Stimulated activated CD8-positive, alpha-beta memory T cell treated with anti-CD3 and anti-CD28 coated beads, Interleukin-7, amount 100 ng/mL, for 4 hours (primary cell): ENCODE measurements around the gene NCKAP5L.
"Not testable (repeated sequence)": the region's sequence is repeated elsewhere in the genome, so short reads cannot be mapped to it uniquely, and the experiment has no call there.

ENCODE experiments used
- DNase-seq, 2 donors: peaks; one replicate each; pipeline ENCODE4 v3.0.0-alpha.2; 2020; ENCODE audit warnings: low read depth in 2 of 2

Gene NCKAP5L

DNA sequence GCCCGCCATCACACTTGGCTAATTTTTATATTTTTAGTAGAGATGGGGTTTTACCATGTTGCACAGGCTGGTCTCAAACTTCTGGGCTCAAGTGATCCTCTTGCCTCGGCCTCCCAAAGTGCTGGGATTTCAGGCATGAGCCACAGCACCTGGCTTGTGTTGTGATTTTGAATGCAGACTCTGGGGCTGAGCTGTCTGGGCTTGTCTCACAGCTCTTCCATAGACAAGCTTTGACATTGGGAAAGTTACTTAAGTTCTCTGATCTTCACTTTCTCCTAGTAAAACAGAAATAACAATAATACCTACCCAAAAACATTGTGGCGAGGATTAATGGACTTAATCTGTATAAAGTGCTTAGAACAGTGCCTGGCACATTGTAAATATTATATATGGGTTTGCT, 50.9 kb downstream of the NCKAP5L start:
- DNase-seq: no peak

DNA sequence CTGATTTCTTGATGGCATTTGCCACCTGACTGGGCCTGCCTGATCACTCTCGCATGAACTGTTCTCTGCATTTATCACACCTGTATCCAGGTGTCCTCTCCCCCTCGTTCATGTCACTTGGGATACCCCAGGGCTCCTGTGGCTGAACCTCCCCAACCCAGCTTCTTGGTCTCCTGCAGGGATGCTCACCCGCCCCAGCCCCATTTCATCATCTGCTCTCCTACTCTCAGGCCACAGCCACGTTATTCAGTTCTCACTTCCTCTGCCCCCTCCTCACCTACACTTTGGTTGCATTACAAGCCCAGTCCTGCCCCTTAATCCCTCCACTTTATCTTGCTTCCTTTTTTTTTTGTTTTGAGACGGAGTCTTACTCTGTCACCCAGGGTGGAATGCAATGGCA, 51.4 kb downstream of the NCKAP5L start:
- DNase-seq: no peak

GRCh38 chr12:49776413-49776812, 51.8 kb downstream of the NCKAP5L start:
- DNase-seq: peak in 1 of 2 donors; percentile 10

GRCh38 chr12:49773102-49773501, 55.1 kb downstream of the NCKAP5L start:
- not testable (repeated sequence) for DNase-seq

DNA sequence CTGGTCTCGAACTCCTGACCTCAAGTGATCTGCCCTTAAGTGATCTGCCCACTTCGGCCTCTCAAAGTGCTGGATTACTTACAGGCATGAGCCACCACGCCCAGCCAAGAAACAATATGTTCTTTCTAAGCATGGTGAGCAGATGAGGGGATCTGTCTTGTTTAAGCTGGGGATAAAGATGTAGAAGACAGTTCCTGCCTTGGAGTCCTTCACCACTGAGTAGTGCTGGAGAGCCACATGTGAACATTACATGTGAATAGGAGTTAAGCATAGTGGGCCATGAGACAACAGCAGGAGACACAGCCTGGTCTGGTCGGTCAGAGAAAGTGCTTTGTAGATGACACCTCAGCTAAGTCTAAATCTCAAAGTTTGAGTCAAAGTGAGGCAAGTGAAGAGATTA, 60.9 kb downstream of the NCKAP5L start:
- DNase-seq: no peak

DNA sequence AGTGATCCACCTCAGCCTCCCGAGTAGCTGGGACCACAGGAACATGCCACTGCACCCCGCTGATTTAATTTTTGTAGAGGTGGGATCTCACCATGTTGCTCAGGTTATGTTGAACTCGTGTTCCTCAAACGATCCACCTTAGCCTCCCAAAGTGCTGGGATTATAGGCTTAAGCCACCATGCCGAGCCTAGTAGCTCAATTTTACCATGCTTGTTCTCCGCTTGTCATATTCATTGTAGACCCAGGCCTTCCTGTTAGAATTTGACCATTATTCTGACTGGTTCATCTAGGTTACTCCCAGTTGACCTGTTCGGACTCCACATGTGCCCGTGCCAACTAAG, 62.1 kb downstream of the NCKAP5L start:
- DNase-seq: no peak

- no peak for DNase-seq
Measured at GRCh38 chr12:49764126-49764525, 64.1 kb downstream of the NCKAP5L start.

- peak; percentile 53 to 58 for DNase-seq
Measured at GRCh38 chr12:49763006-49763591, 65.1 kb downstream of the NCKAP5L start.

GRCh38 chr12:49762468-49762847, 65.8 kb downstream of the NCKAP5L start:
- no peak for DNase-seq

GRCh38 chr12:49761677-49762467, 66.3 kb downstream of the NCKAP5L start:
- no peak for DNase-seq

DNA sequence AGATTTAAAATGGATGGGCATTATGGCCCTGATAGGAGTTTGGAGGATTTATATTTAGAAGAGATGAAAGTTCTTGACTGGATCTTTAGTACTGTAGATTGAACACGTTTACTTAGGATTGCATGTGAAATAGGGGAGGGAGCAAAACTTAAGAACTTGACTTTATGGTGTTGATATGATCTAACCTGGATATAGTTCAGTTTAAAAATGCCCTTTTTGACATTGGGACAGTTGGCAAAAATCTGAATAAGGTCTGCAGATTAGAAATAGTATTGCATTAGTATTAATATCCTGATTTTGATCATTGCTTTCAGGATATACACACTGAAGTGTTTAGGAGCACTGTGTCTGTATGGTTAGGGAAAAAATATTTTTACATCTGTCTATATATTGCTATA, 77.2 kb downstream of the NCKAP5L start:
- DNase-seq: no peak

DNA sequence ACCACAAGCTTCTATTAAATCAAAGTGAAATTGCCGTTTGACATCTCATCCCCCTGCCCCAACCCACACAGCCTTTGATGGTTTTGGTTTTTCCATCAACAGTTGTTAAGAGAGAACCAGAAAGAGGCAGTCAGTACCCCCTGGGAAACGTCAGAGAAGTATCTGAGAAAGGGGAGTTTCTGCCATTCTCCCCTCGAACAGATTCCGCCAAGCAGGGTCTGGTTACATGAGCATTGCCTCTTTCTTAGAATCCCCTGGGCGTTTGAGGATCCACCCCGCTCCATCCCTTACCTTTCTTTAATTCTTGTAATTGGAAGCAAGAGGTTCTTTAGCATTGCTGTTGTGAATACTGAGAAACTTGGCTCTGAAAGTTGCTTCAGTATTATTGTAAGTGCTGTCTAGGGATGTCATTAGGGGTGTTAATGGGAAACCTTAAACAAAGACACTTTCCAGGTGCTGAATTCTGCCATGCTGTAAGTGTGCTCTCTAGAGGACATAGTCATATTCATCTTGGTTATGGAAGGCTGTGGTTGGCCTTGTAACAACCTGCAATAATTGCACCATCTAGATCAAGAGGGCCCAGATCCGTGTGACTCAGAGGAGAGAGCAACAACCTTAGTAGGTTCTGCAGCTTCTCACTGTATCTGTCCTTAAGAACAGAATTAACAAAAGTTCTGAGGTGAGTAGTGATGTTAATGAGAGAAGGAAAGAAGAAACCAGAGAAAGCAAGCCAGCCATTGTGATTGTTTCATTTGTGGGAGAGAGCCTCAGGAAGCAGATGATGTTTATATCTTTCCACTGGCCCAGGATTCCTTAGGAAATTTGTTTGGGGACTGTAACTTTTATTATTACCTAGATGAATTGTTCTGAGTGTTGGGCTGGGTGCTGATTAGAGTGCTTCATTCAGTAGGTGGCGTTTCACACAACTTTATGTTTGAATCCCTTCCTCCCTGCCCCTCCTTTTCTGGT, 77.9 kb downstream of the NCKAP5L start:
- peak; percentile 3 to 27 for DNase-seq

DNA sequence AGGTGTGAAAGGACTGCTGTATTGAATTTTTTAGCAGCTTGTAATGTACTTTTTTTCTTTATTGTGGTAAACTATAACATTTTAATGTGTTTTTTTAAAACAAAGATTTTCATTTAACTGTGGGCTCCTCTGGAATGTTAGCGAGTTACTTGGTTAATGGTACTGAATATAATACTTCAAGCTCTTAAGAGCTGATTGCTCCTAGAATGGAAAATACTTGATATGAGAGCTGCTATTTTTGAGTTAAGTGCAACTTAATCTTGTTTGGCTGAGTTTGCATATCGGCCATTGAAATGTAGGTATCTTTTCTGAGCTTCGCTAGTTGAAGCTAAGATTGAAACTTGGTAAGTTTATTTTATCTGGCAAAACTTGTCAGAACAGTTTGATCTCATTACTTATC, 79.4 kb downstream of the NCKAP5L start:
- DNase-seq: no peak

GRCh38 chr12:49748306-49748705, 79.9 kb downstream of the NCKAP5L start:
- no peak for DNase-seq

DNA sequence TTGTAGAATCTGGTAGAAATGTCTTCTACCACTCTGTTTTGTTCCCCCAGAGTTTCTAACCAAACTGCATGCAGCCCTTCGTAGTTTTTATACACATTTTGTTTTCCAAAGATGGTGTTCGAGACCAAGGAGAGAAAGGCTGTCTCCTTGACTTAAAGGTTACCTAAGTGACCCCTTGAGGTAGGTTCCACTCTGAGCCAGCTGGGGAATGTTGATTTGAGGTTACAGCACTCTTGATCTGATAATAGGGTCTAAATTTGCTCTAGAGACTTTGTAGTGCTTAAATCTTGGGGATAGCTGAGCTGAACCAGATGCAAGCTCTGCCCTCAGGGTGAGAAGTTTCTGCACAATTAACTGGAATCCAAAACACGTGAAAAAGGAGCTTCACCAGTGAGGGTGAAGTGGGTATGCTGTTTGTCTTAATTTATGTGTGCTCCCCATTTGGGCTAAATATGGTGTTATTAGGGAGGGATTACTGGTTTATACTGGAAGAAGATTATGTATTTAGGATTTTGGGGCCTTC, 83.8 kb downstream of the NCKAP5L start:
- DNase-seq: no peak

- peak; percentile 81 to 85 for DNase-seq
Measured at GRCh38 chr12:49741882-49742620, 86.2 kb downstream of the NCKAP5L start.
